Measurements from ENCODE around the gene SLMAP.

The SLMAP gene

DNA sequence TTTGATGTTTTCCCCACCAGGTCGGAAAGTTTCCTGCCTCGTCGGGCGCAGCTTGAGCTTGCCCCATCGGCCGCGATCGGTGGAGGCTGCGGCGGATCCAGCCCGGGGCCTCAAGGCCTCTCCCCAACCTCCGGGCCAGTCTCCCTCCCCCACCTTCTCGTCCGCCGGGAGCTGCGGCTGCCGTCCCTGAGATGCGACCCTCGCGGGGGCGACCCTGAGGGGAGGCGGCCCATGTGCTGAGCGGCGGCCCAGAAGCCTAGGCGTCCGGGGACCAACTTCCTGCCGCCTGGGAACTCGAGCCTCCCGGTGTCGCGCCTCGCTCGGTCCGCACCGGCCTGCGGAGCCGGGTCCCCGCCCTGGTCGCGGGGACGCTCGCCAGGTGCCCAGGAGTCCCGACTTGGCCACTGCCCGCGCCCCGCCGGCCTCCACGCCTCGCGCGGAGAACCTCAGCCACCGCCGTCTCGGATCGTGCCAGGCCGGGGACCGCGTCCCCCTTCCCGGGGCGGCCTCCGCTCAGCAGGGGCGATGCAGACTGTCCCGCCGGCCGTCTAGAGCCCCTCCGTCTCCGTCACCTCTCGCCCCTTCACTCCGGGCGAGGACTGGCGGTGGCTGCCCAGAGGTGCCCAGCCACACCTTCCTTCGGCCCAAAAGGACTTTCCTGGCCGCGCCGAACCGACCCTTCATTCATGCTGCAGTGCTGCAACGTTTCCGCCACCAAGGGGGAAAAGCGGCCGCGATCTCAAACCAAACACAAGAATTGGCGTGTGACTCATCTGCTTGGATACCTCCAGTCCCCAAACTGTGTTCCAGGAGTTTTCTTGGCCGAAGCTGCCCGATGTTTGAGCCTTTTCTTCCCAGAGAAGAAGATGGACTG, 656 bp downstream of the SLMAP start:
- no peak for TF ChIP-seq POLR2AphosphoS5 (IDR thresholded peaks at IDR 0.05; ENCODE audit: low read depth)
- TF ChIP-seq REST (IDR thresholded peaks at IDR 0.05; ENCODE audit: insufficient replicate concordance, low read depth) = no peak
- TF ChIP-seq CTCF (IDR thresholded peaks at IDR 0.05; ENCODE audit: insufficient read depth, low read length) = no peak
- TF ChIP-seq GABPA (IDR thresholded peaks at IDR 0.05; ENCODE audit: low read depth) = no peak
- no peak for TF ChIP-seq SPI1 (IDR thresholded peaks at IDR 0.05; ENCODE audit: borderline replicate concordance, low read depth)
- peak overlapping the region; percentile 94 for H3K4me3 ChIP-seq (replicated peaks; ENCODE audit: insufficient read depth, low read length)
- no peaks in the 10 kb centered on the region for H3K27me3 ChIP-seq (ENCODE audit: insufficient read depth, poor library complexity, severe bottlenecking)
- peak in 1 of 2 experiments; percentile 44 for DNase-seq (ENCODE audit: low read depth in 1 of 2, low spot score in 1 of 2)
- H3K27ac ChIP-seq (replicated peaks) = peak overlapping the region; percentile 89

GRCh38 chr3:57757642-57758297, 1.7 kb downstream of the SLMAP start:
- DNase-seq (ENCODE audit: low read depth in 1 of 2, low spot score in 1 of 2) = peak in 1 of 2 experiments; percentile 28
- no peaks in the 10 kb centered on the region for H3K27me3 ChIP-seq (ENCODE audit: insufficient read depth, poor library complexity, severe bottlenecking)
- H3K27ac ChIP-seq (replicated peaks) = no peak overlapping the region; the same call in 1 of the 2 replicates
- TF ChIP-seq POLR2AphosphoS5 (IDR thresholded peaks at IDR 0.05; ENCODE audit: low read depth) = no peak
- no peak for TF ChIP-seq REST (IDR thresholded peaks at IDR 0.05; ENCODE audit: insufficient replicate concordance, low read depth)
- TF ChIP-seq GABPA (IDR thresholded peaks at IDR 0.05; ENCODE audit: low read depth) = no peak
- TF ChIP-seq CTCF (IDR thresholded peaks at IDR 0.05; ENCODE audit: insufficient read depth, low read length) = no peak
- H3K4me3 ChIP-seq (replicated peaks; ENCODE audit: insufficient read depth, low read length) = peak overlapping the region; percentile 94

- H3K27me3 ChIP-seq (ENCODE audit: insufficient read depth, poor library complexity, severe bottlenecking) = no peaks in the 10 kb centered on the region
- DNase-seq (ENCODE audit: low read depth in 1 of 2, low spot score in 1 of 2) = no peak
- no peak for TF ChIP-seq GABPA (IDR thresholded peaks at IDR 0.05; ENCODE audit: low read depth)
- no peak for TF ChIP-seq POLR2AphosphoS5 (IDR thresholded peaks at IDR 0.05; ENCODE audit: low read depth)
- TF ChIP-seq SPI1 (IDR thresholded peaks at IDR 0.05; ENCODE audit: borderline replicate concordance, low read depth) = no peak
- no peak for TF ChIP-seq CTCF (IDR thresholded peaks at IDR 0.05; ENCODE audit: insufficient read depth, low read length)
- TF ChIP-seq REST (IDR thresholded peaks at IDR 0.05; ENCODE audit: insufficient replicate concordance, low read depth) = no peak
- H3K27ac ChIP-seq (replicated peaks) = no peak overlapping the region
- peak overlapping the region; percentile 94 for H3K4me3 ChIP-seq (replicated peaks; ENCODE audit: insufficient read depth, low read length)
These were observed 2.6 kb downstream of the SLMAP start for GRCh38 chr3:57758686-57759085.

Data from HL-60 (cell line).